Stomach (tissue), 4 donors: ENCODE measurements around the gene CTNNA3.

Experiments
- CTCF ChIP-seq, 7 experiments: fragments of 450-650 bp in 4 of 7; fragments of 200-600 bp in 3 of 7; sonication (generic) in 3 of 7; IDR thresholded peaks; one replicate each; pipeline ENCODE4 v1.5.1; 2016 to 2019; ENCODE audit warnings: antibody characterized with exemption in 7 of 7, control low read depth in 2 of 7, mild to moderate bottlenecking in 1 of 7
- EP300 ChIP-seq: sonication (generic); formaldehyde crosslinking; IDR thresholded peaks from one replicate; pipeline ENCODE4 v1.6.1; 2017; ENCODE audit warnings: antibody characterized with exemption
- POLR2AphosphoS5 ChIP-seq, 3 donors: sonication (generic); formaldehyde crosslinking; IDR thresholded peaks; one replicate each; pipeline ENCODE4 v1.6.1; 2016; ENCODE audit warnings: antibody characterized with exemption in 3 of 3

- TF ChIP-seq CTCF (IDR thresholded peaks at IDR 0.05) (no peak), EP300 (no peak), POLR2AphosphoS5 (IDR thresholded peaks at IDR 0.05) (no peak)
These were observed 1255.4 kb downstream of the CTNNA3 start for GRCh38 chr10:66440568-66440967.
